K562 (cell line): ENCODE data around the gene DLGAP3. TPM values are rescaled to one million over a fixed set of nuclear protein-coding genes. Genes with fewer than 3 reads are reported as not detected.
A peak's percentile ranks its signal among the peaks of the same experiment; 100 is the strongest.

Experiments
- ATAC-seq: fragments of 200-7000 bp; cut with Tn5 transposase; 3 replicates; pipeline ENCODE4 v1.9.1; 2020; ENCODE audit warnings: moderate library complexity
- BruUV-seq: library from RNA; stranded (reverse); fragments of 400-500 nt; replicated peaks from 2 replicates; lab custom pipeline; 2021; lab: Mats Ljungman, UMichigan
- CTCF ChIA-PET: fragments of 300-600 bp; formaldehyde crosslinking; extraction: SDS; loops from one replicate; lab custom pipeline; 2021; ENCODE audit warnings: low intra/inter-chr PET ratio; lab: Yijun Ruan, JAX
- POLR2A ChIA-PET: fragments of 300-600, 350-650 bp; sonication (Branson Sonifier 250); formaldehyde crosslinking; extraction: SDS; loops from one replicate; lab custom pipeline; 2021; ENCODE audit warnings: antibody characterized with exemption, inconsistent platforms; lab: Yijun Ruan, JAX
- DNase-seq, 4 experiments: peaks; one replicate each; pipeline versions ENCODE4 v3.0.0 to v3.0.0-alpha.2; 2011 to 2018; ENCODE audit warnings: low spot score in 3 of 4, mixed read lengths in 3 of 4; ENCODE audit errors: extremely low read depth in 1 of 4
- FAIRE-seq: peaks from 2 replicates; lab custom pipeline; 2011; peaks lifted over from hg19 to GRCh38; lab: Jason Lieb, UNC
- H2AFZ ChIP-seq: 2 replicates; pipeline ENCODE4 v1.6.0; 2011; ENCODE audit warnings: low read depth, low read length, control low read depth, inconsistent platforms
- H3K27ac ChIP-seq: fragments of 200-600 bp; 3 replicates; pipeline ENCODE4 v1.8.0; 2011; ENCODE audit warnings: low read depth, mild to moderate bottlenecking, control low read depth, inconsistent platforms, low read length, moderate library complexity, mixed read lengths; ENCODE audit errors: extremely low read depth
- H3K27me3 ChIP-seq, 2 experiments: fragments of 300-600 bp in 1 of 2; 2 replicates in 1 of 2; 3 replicates in 1 of 2; pipeline versions ENCODE4 v1.6.0 to v1.8.0; 2011; ENCODE audit warnings: inconsistent platforms in 2 of 2, low read length in 2 of 2, mild to moderate bottlenecking in 1 of 2, mixed read lengths in 1 of 2, moderate library complexity in 1 of 2; ENCODE audit not compliant: control insufficient read depth in 2 of 2, insufficient read depth in 2 of 2
- H3K36me3 ChIP-seq: fragments of 300-600 bp; 3 replicates; pipeline ENCODE4 v1.8.0; 2011; ENCODE audit warnings: mild to moderate bottlenecking, low read length, inconsistent platforms; ENCODE audit not compliant: control insufficient read depth, insufficient read depth
- H3K4me1 ChIP-seq, 2 experiments: fragments of 200-600 bp in 1 of 2; replicated peaks in 1 of 2; 2 replicates in 1 of 2; 3 replicates in 1 of 2; pipeline versions ENCODE4 v1.5.1 to v1.8.0; 2011; ENCODE audit warnings: inconsistent platforms in 2 of 2, low read length in 2 of 2, mild to moderate bottlenecking in 1 of 2, mixed read lengths in 1 of 2, moderate library complexity in 1 of 2; ENCODE audit not compliant: control insufficient read depth in 2 of 2, insufficient read depth in 2 of 2
- H3K4me2 ChIP-seq: 2 replicates; pipeline ENCODE4 v1.6.1; 2011; ENCODE audit warnings: low read length, control low read depth, inconsistent platforms, mixed read lengths; ENCODE audit not compliant: insufficient read depth
- H3K4me3 ChIP-seq: fragments of 200-600 bp; sonication (generic), shearing (Covaris generic); 2 replicates; pipeline ENCODE4 v1.5.1; 2016; ENCODE audit warnings: control low read depth, inconsistent platforms
- H3K79me2 ChIP-seq: fragments of 200-600 bp; 3 replicates; pipeline ENCODE4 v1.8.0; 2011; ENCODE audit warnings: low read length, inconsistent platforms; ENCODE audit not compliant: control insufficient read depth, insufficient read depth
- H3K9ac ChIP-seq, 2 experiments: 2 replicates each; pipeline versions ENCODE4 v1.6.0 to v1.6.1; 2011; ENCODE audit warnings: low read depth in 2 of 2, low read length in 2 of 2, control low read depth in 1 of 2, inconsistent platforms in 1 of 2, mild to moderate bottlenecking in 1 of 2, mixed read lengths in 1 of 2; ENCODE audit not compliant: insufficient read depth in 1 of 2
- H3K9me1 ChIP-seq: one replicate; pipeline ENCODE4 v1.6.0; 2011; ENCODE audit warnings: inconsistent platforms, mild to moderate bottlenecking, low read length, moderate library complexity; ENCODE audit not compliant: control insufficient read depth, insufficient read depth
- H3K9me3 ChIP-seq: replicated peaks from 2 replicates; pipeline ENCODE4 v1.5.1; 2011; ENCODE audit warnings: low read depth, low read length, inconsistent platforms; ENCODE audit not compliant: control insufficient read depth, insufficient read depth
- H4K20me1 ChIP-seq: replicated peaks from 2 replicates; pipeline ENCODE4 v1.6.1; 2011; ENCODE audit warnings: low read length, inconsistent platforms, mixed read lengths; ENCODE audit not compliant: control insufficient read depth, insufficient read depth
- AFF1 ChIP-seq, 2 experiments: fragments of 450-650 bp; IDR thresholded peaks; 2 replicates each; pipeline ENCODE4 v1.6.1; 2018; ENCODE audit warnings: mild to moderate bottlenecking in 2 of 2, low read depth in 1 of 2; ENCODE audit not compliant: partially characterized antibody in 2 of 2
- BRD4 ChIP-seq: fragments of 200-600 bp; sonication (generic); IDR thresholded peaks from 2 replicates; pipeline ENCODE4 v1.6.1; 2017; ENCODE audit warnings: inconsistent platforms
- E2F5 ChIP-seq: sonication (generic); formaldehyde crosslinking; IDR thresholded peaks from 2 replicates; pipeline ENCODE4 v1.8.0; 2022; ENCODE audit warnings: mild to moderate bottlenecking, missing genetic modification reagents
- EZH2 ChIP-seq: IDR thresholded peaks from 2 replicates; pipeline ENCODE4 v1.6.1; 2012; ENCODE audit warnings: low read depth, mild to moderate bottlenecking, inconsistent platforms, low read length, borderline replicate concordance
- MYNN ChIP-seq, 2 experiments: sonication (generic); formaldehyde crosslinking in 1 of 2; IDR thresholded peaks; 2 replicates each; pipeline versions ENCODE4 v1.5.0 to v1.6.1; 2016 to 2020; ENCODE audit warnings: antibody characterized with exemption in 1 of 2, missing genetic modification reagents in 1 of 2
- NR0B1 ChIP-seq: fragments of 450-650 bp; IDR thresholded peaks from one replicate; pipeline ENCODE4 v1.6.1; 2018; ENCODE audit warnings: mild to moderate bottlenecking, moderate library complexity; ENCODE audit not compliant: partially characterized antibody
- PTTG1 ChIP-seq: fragments of 450-650 bp; IDR thresholded peaks from 2 replicates; pipeline ENCODE4 v1.6.1; 2016; ENCODE audit warnings: low read depth, mild to moderate bottlenecking, missing genetic modification characterization, missing compliant biosample characterization
- RFX7 ChIP-seq: fragments of 250-450 bp; sonication (Bioruptor Pico); IDR thresholded peaks from 2 replicates; pipeline ENCODE4 v1.5.1; 2021; ENCODE audit warnings: mild to moderate bottlenecking
- RNF2 ChIP-seq: sonication (generic); IDR thresholded peaks from 2 replicates; pipeline ENCODE4 v1.6.1; 2016
- TRIM24 ChIP-seq, 2 experiments: fragments of 450-650 bp; IDR thresholded peaks; 2 replicates each; pipeline ENCODE4 v1.6.1; 2016
- TSC22D4 ChIP-seq: fragments of 450-650 bp; IDR thresholded peaks from 2 replicates; pipeline ENCODE4 v1.6.1; 2016; ENCODE audit warnings: missing genetic modification characterization, missing biosample characterization, control low read depth
- U2AF1 ChIP-seq: fragments of 200-400 bp; formaldehyde crosslinking; optimal IDR thresholded peaks from 2 replicates; pipeline ENCODE3; 2017; ENCODE audit warnings: mild to moderate bottlenecking, low read depth, low read length, moderate library complexity
- ZNF431 ChIP-seq: sonication (generic); formaldehyde crosslinking; IDR thresholded peaks from 2 replicates; pipeline ENCODE4 v1.8.0; 2022; ENCODE audit warnings: mild to moderate bottlenecking, missing genetic modification reagents
- ZNF57 ChIP-seq: fragments of 450-650 bp; formaldehyde crosslinking; IDR thresholded peaks from 2 replicates; pipeline ENCODE4 v1.4.0; 2020; ENCODE audit warnings: mild to moderate bottlenecking, moderate library complexity
- ZNF79 ChIP-seq: fragments of 250-450 bp; sonication (Bioruptor Pico); IDR thresholded peaks from 2 replicates; pipeline ENCODE4 v1.4.0; 2020; ENCODE audit warnings: low read depth, mild to moderate bottlenecking, moderate library complexity
- ZSCAN29 ChIP-seq: fragments of 450-650 bp; IDR thresholded peaks from 2 replicates; pipeline ENCODE4 v1.6.1; 2017
- WGBS: fragments of 100-300 bp; shearing (Covaris generic); methylation state at CpG from one replicate; pipeline ENCODE4 v1.1.6; 2016; ENCODE audit warnings: low coverage, mixed read lengths; ENCODE audit not compliant: insufficient coverage; ENCODE audit errors: missing lambda C conversion rate; 5-methylcytosine and 5-hydroxymethylcytosine counted together
- in situ Hi-C: fragments of 300-500 bp; cut with MboI; formaldehyde crosslinking; loops from 4 replicates; pipeline ENCODE4 v1.15.0; 2018; ENCODE audit warnings: inconsistent platforms, mixed read lengths
- intact Hi-C: fragments of 100-400 bp; cut with micrococcal nuclease; formaldehyde crosslinking; loops from 2 replicates; pipeline ENCODE4 v1.14.2; 2022
- polyA plus RNA-seq, 8 experiments: library from polyadenylated mRNA; depleted of rRNA in 4 of 8; stranded (reverse) in 5 of 8; unstranded in 3 of 8; fragments of >200 nt; fragmentation: Nextera tagmentation in 2 of 8; fragmentation: Illumina TruSeq in 1 of 8; extraction: Ambion mirVana in 2 of 8; extraction: Trizol in 1 of 8; gene quantifications; 2 replicates each; pipeline versions ENCODE4 v1.2.1 to v1.2.3, GENCODE V29; 2011 to 2014; ENCODE audit warnings: inconsistent platforms in 1 of 8, missing spikeins in 1 of 8
- total RNA-seq, 7 experiments: library from RNA; depleted of rRNA in 6 of 7; stranded (reverse); fragments of >200 nt in 6 of 7; fragmentation: Illumina TruSeq in 2 of 7; extraction: Trizol in 2 of 7; gene quantifications; 2 replicates each; pipeline versions ENCODE4 v1.2.1 to v1.2.3, GENCODE V29; 2011 to 2021; ENCODE audit warnings: low replicate concordance in 1 of 7

Gene DLGAP3
- total and polyA plus RNA-seq, 9 of the 15 experiments (the other 6 are each of a cell fraction or from before 2014, with no cell fraction given), result 0.01 to 0.16 (median 0.07) TPM; not detected in 6

GRCh38 chr1:34859446-34860200, 69.8 kb downstream of the DLGAP3 start, which contains the start of gene SMIM12:
TSS of gene SMIM12 (minus strand) at chr1:34859749. CDS start at chr1:34855977, 3,772 bp downstream.
- peaks cover 27% of the 10 kb centered on the region; the same call in 2 of the 3 replicates for H3K36me3 ChIP-seq
- no TSS peak for BruUV-seq
- H3K9ac ChIP-seq, result peak within 1 kb of the TSS; percentile 94 to 96
- ATAC-seq, result peak; percentile 99
- H3K4me2 ChIP-seq, result peak within 1 kb of the TSS; percentile 99
- H3K27me3 ChIP-seq, result no peaks in the 10 kb centered on the region
- H3K9me3 ChIP-seq, result peaks cover 5% of the 10 kb centered on the region
- 2% methylated on average over 47 of the region's 47 CpGs for WGBS
- in situ Hi-C loops, result no loop called here
- peaks cover 40% of the 10 kb centered on the region for H3K79me2 ChIP-seq
- H3K9me1 ChIP-seq, result no peaks in the 10 kb centered on the region
- H2AFZ ChIP-seq, result peak within 1 kb of the TSS; percentile 99
- peaks cover 3 to 20% of the 10 kb centered on the region in 2 experiments; a peak in 3 of 5 replicates for H3K4me1 ChIP-seq
- POLR2A ChIA-PET, result interaction anchor here (0.6 to 1.0 kb wide), 14 partner anchors 10 to 1795 kb away, joined by 3 to 5 read pairs (median 3); no protein-coding TSS in a partner anchor
- H4K20me1 ChIP-seq, result no peaks in the 10 kb centered on the region
- peak; percentile 96 for FAIRE-seq
- H3K27ac ChIP-seq, result peak within 1 kb of the TSS; percentile 85
- H3K4me3 ChIP-seq, result peak within 1 kb of the TSS; percentile 83
- CTCF ChIA-PET, result interaction anchor here (0.6 kb wide), 1 partner anchor 949 kb away, joined by 4 read pairs; no protein-coding TSS in a partner anchor
- DNase-seq, result peak; percentile 99
- intact Hi-C loops, result loop anchor here (5.0 to 10.0 kb wide), 3 partner anchors 335 to 698 kb away; partner anchors contain the start of genes KIAA0319L, NCDN and SFPQ
- TF ChIP-seq BRD4 (peak; percentile 89), ZNF431 (peak; percentile 93), U2AF1 (no peak), ZNF79 (CRISPR knock-in tag) (no peak), TRIM24 (IDR thresholded peaks at IDR 0.05) (peak; percentile 60 to 72; a peak in 3 of 4 replicates), RNF2 (peak; percentile 91), ZNF57 (CRISPR knock-in tag) (no peak), NR0B1 (no peak), RFX7 (CRISPR knock-in tag) (peak; percentile 63; the same call in 1 of the 2 replicates), ZSCAN29 (no peak), TSC22D4 (tag) (no peak), EZH2 (no peak), AFF1 (IDR thresholded peaks at IDR 0.05; ENCODE audit: low read depth in 1 of 2, partially characterized antibody in 2 of 2) (peak; percentile 30 to 77), PTTG1 (no peak), E2F5 (CRISPR knock-in tag) (peak; percentile 98), MYNN (IDR thresholded peaks at IDR 0.05) (no peak), MYNN (CRISPR knock-in tag; IDR thresholded peaks at IDR 0.05) (no peak)
